ENCODE results near the gene CBLN3. TPM values are rescaled to one million over a fixed set of nuclear protein-coding genes. Genes with fewer than 3 reads are reported as not detected.

Gene CBLN3
- total and polyA plus RNA-seq, 8 donors, result 0.81 to 4.2 (median 2.1) TPM; not detected in 2

DNA sequence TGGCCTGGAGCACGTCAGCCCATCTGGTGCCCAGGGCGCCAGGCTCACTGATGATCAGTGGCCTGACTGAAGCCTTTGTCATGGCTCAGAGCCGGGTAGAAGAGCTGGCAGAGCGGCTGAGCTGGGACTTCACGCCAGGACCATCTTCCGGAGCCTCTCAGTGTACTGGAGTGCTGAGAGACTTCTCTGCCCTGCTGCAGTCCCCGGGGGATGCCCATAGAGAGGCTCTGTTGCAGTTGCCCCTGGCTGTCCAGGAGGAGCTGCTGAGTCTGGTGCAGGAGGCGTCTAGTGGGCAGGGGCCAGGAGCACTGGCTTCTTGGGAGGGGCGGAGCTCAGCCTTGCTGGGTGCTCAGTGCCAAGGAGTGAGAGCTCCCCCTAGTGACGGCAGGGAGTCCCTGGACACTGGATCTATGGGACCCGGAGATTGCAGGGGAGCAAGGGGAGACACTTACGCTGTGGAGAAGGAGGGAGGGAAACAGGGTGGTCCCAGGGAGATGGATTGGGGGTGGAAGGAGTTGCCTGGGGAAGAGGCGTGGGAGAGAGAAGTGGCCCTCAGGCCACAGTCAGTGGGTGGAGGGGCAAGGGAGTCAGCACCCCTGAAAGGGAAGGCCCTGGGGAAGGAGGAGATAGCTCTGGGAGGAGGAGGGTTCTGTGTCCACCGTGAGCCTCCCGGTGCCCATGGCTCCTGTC lies 2.2 kb upstream of the CBLN3 start:
- Histone ChIP-seq H3K27me3 (no peaks in the 10 kb centered on the region), H3K9me3 (no peaks in the 10 kb centered on the region), H3K4me3 (peak overlapping the region; percentile 69 to 81 (median 76)), H3K36me3 (peaks cover 23 to 54% (median 47%) of the 10 kb centered on the region in 4 donors), H3K27ac (peak overlapping the region; percentile 43 to 99 (median 98)), H3K4me1 (peaks cover 51 to 85% (median 81%) of the 10 kb centered on the region in 4 donors)
- TF ChIP-seq EP300 (IDR thresholded peaks at IDR 0.05), result no peak
- TF ChIP-seq POLR2AphosphoS5 (IDR thresholded peaks at IDR 0.05), result peak in 2 of 3 donors; percentile 35 to 85
- TF ChIP-seq, protein P1, sequence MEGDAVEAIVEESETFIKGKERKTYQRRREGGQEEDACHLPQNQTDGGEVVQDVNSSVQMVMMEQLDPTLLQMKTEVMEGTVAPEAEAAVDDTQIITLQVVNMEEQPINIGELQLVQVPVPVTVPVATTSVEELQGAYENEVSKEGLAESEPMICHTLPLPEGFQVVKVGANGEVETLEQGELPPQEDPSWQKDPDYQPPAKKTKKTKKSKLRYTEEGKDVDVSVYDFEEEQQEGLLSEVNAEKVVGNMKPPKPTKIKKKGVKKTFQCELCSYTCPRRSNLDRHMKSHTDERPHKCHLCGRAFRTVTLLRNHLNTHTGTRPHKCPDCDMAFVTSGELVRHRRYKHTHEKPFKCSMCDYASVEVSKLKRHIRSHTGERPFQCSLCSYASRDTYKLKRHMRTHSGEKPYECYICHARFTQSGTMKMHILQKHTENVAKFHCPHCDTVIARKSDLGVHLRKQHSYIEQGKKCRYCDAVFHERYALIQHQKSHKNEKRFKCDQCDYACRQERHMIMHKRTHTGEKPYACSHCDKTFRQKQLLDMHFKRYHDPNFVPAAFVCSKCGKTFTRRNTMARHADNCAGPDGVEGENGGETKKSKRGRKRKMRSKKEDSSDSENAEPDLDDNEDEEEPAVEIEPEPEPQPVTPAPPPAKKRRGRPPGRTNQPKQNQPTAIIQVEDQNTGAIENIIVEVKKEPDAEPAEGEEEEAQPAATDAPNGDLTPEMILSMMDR (IDR thresholded peaks at IDR 0.05), result peak in 5 of 7 experiments; percentile 82 to 98 (median 94)
- 29 to 35% (median 32%) methylated on average over 11 to 15 of the region's 15 CpGs for WGBS, 5 donors
- DNase-seq, result peak; percentile 93 to 96
- intact Hi-C loops (cut with DNase I; ENCODE audit: low total_unique reads), result loop anchor here (5.0 kb wide), 1 partner anchor 99 kb away; no protein-coding TSS in a partner anchor

DNA sequence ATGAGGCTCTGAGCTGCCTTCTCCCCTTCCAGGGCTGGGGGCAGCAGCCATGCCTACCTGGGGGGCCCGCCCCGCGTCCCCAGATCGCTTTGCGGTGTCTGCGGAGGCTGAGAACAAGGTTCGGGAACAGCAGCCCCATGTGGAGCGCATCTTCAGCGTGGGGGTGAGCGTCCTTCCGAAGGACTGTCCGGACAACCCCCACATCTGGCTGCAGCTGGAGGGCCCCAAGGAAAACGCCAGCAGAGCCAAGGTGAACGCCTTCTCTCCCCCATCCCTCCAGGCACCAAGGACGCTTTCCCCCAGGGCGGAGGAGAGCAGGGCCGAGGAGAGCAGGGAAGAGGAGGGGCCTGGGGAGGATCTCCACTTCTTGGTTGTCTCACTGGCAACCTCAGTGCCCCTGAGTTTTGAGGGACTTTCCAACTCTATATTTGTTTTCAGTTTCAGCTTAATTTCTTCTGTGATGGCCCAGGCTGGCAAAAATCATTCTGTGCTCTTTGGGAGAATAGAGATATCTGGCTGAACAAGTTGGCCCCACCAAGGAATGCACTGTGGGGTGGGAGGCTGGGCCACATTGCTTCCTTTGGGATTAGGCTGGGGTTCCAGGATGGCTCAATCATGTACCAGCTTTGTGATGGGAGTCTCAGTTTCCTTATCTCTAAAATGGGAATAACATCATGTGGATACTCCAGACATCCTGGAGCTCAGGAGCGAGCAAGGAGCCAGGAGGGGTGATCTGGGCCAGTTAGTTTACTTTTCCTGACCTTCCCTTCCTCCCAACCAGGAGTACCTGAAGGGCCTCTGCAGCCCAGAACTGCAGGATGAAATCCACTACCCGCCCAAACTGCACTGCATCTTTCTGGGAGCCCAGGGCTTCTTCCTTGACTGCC lies 1.5 kb upstream of the CBLN3 start:
- peak; percentile 27 to 82 for DNase-seq
- Histone ChIP-seq H3K4me3 (peak overlapping the region; percentile 69 to 81 (median 76)), H3K27ac (peak overlapping the region; percentile 97 to 99 (median 98)), H3K27me3 (no peaks in the 10 kb centered on the region), H3K9me3 (no peaks in the 10 kb centered on the region), H3K4me1 (peaks cover 55 to 86% (median 79%) of the 10 kb centered on the region in 4 donors), H3K36me3 (peaks cover 23 to 47% (median 40%) of the 10 kb centered on the region in 4 donors)
- intact Hi-C loops (cut with DNase I; ENCODE audit: low total_unique reads), result loop anchor here (5.0 kb wide), 1 partner anchor 99 kb away; no protein-coding TSS in a partner anchor
- WGBS, 5 donors, result 4 to 11% (median 8%) methylated on average over 11 to 19 of the region's 19 CpGs
- TF ChIP-seq POLR2A (IDR thresholded peaks at IDR 0.05), result no peak
- TF ChIP-seq, protein P1 (IDR thresholded peaks at IDR 0.05), result no peak
- TF ChIP-seq EP300 (IDR thresholded peaks at IDR 0.05), result no peak

GRCh38 chr14:24430143-24430681 lies 744 bp upstream of the CBLN3 start:
- TF ChIP-seq POLR2A (IDR thresholded peaks at IDR 0.05) (no peak), EP300 (IDR thresholded peaks at IDR 0.05) (no peak), POLR2AphosphoS5 (IDR thresholded peaks at IDR 0.05) (peak in 1 of 3 donors; percentile 40)
- TF ChIP-seq, protein P1 (IDR thresholded peaks at IDR 0.05), result no peak
- peaks cover 23 to 40% (median 34%) of the 10 kb centered on the region in 4 donors for H3K36me3 ChIP-seq
- intact Hi-C loops (cut with DNase I; ENCODE audit: low total_unique reads), result loop anchor here (5.0 kb wide), 1 partner anchor 98 kb away; no protein-coding TSS in a partner anchor
- H3K27me3 ChIP-seq, result no peaks in the 10 kb centered on the region
- peak overlapping the region; percentile 97 to 99 (median 98) for H3K27ac ChIP-seq
- H3K9me3 ChIP-seq, result no peaks in the 10 kb centered on the region
- 0 to 1% (median 0%) methylated on average over 9 to 28 of the region's 28 CpGs for WGBS, 5 donors
- H3K4me3 ChIP-seq, result peak overlapping the region; percentile 69 to 81 (median 76)
- peaks cover 60 to 88% (median 78%) of the 10 kb centered on the region in 4 donors for H3K4me1 ChIP-seq
- peak; percentile 72 to 94 for DNase-seq

Data from stomach (tissue), 9 donors.